ENCODE measurements around the gene MLH1. TPM values are rescaled to one million over a fixed set of nuclear protein-coding genes. Genes with fewer than 3 reads are reported as not detected.
A peak's percentile ranks its signal among the peaks of the same experiment; 100 is the strongest.

Gene MLH1
- total RNA-seq (2021) = 50.6 and 60.7 TPM in 2 replicates
- Bru-seq, nascent RNA = percentile 88 among the genes with signal in this experiment
- percentile 80 among the genes with signal in this experiment for BruChase-seq, experiment 1, labeled RNA remaining after a 2-hour chase
- percentile 72 among the genes with signal in this experiment for BruChase-seq, experiment 2, labeled RNA remaining after a 6-hour chase
- long read RNA-seq, transcript MLH1-201 (19 exons, 2,752 nt) = major isoform, 94 of 144 reads
- long read RNA-seq, partial matches to known transcripts = 6 of 144 reads
- long read RNA-seq, other reads (novel, unspliced or antisense) = 43 of 144 reads

- intact Hi-C loops (cut with micrococcal nuclease; ENCODE audit: unreplicated experiment) = loop anchor here (5.0 kb wide), 1 partner anchor 101 kb away; no protein-coding TSS in a partner anchor
- DNase-seq (ENCODE audit: low spot score) = peak; percentile 95
- Histone ChIP-seq H3K36me3 (ENCODE audit: insufficient read depth, low read length, poor library complexity, severe bottlenecking) (peaks cover 49% of the 10 kb centered on the region), H3K27me3 (replicated peaks; ENCODE audit: insufficient read depth, low read depth, low read length, poor library complexity) (no peaks in the 10 kb centered on the region), H3K4me1 (ENCODE audit: insufficient read depth, low read length, poor library complexity, severe bottlenecking) (peaks cover 22% of the 10 kb centered on the region), H3K9me3 (ENCODE audit: low read depth, low read length, poor library complexity, severe bottlenecking) (no peaks in the 10 kb centered on the region), H3K27ac (ENCODE audit: low read depth, low read length, poor library complexity, severe bottlenecking) (peak within 1 kb of the TSS; percentile 98), H3K4me3 (ENCODE audit: low read depth, low read length, poor library complexity, severe bottlenecking) (peak within 1 kb of the TSS; percentile 71)
- TF ChIP-seq CTCF (conservative IDR thresholded peaks at IDR 0.05; ENCODE audit: low read depth, low read length) (no peak), EZH2 (IDR thresholded peaks at IDR 0.05; ENCODE audit: borderline replicate concordance, low read depth, low read length, poor library complexity, severe bottlenecking) (no peak)
- ChIA-PET POLR2A (ENCODE audit: low non-redundant PET) (interaction anchor here (0.6 to 0.7 kb wide), 2 partner anchors 38 to 48 kb away, joined by 3 to 5 read pairs; no protein-coding TSS in a partner anchor), CTCF (interaction anchor here (0.8 to 2.0 kb wide), 2 partner anchors 34 to 35 kb away, joined by 7 read pairs; no protein-coding TSS in a partner anchor)
- TSS peak; percentile 80 for BruUV-seq (replicated peaks)
Measured at GRCh38 chr3:36993326-36994283, at the start of gene MLH1. TSS of gene MLH1 (plus strand) at chr3:36993518. CDS start at chr3:36993548, 30 bp downstream.

- Histone ChIP-seq H3K4me3 (ENCODE audit: low read depth, low read length, poor library complexity, severe bottlenecking) (peak overlapping the region; percentile 58), H3K9me3 (ENCODE audit: low read depth, low read length, poor library complexity, severe bottlenecking) (peaks cover 14% of the 10 kb centered on the region), H3K36me3 (ENCODE audit: insufficient read depth, low read length, poor library complexity, severe bottlenecking) (no peaks in the 10 kb centered on the region), H3K27me3 (replicated peaks; ENCODE audit: insufficient read depth, low read depth, low read length, poor library complexity) (no peaks in the 10 kb centered on the region), H3K4me1 (ENCODE audit: insufficient read depth, low read length, poor library complexity, severe bottlenecking) (no peaks in the 10 kb centered on the region), H3K27ac (ENCODE audit: low read depth, low read length, poor library complexity, severe bottlenecking) (peak overlapping the region; percentile 69)
- CTCF ChIA-PET = interaction anchor here (0.6 to 1.3 kb wide), 2 partner anchors 15 to 59 kb away, joined by 3 to 5 read pairs; no protein-coding TSS in a partner anchor
- no peak for DNase-seq (ENCODE audit: low spot score)
- POLR2A ChIA-PET (ENCODE audit: low non-redundant PET) = no interaction called here
- TF ChIP-seq CTCF (conservative IDR thresholded peaks at IDR 0.05; ENCODE audit: low read depth, low read length) (no peak), EZH2 (IDR thresholded peaks at IDR 0.05; ENCODE audit: borderline replicate concordance, low read depth, low read length, poor library complexity, severe bottlenecking) (no peak)
- no TSS peak for BruUV-seq (replicated peaks)
- intact Hi-C loops (cut with micrococcal nuclease; ENCODE audit: unreplicated experiment) = no loop called here
Measured at GRCh38 chr3:36943601-36944000, 49.7 kb upstream of the MLH1 start.

GRCh38 chr3:36944012-36944640 is 49.2 kb upstream of the MLH1 start:
- Histone ChIP-seq H3K4me1 (ENCODE audit: insufficient read depth, low read length, poor library complexity, severe bottlenecking) (no peaks in the 10 kb centered on the region), H3K27me3 (replicated peaks; ENCODE audit: insufficient read depth, low read depth, low read length, poor library complexity) (no peaks in the 10 kb centered on the region), H3K4me3 (ENCODE audit: low read depth, low read length, poor library complexity, severe bottlenecking) (peak overlapping the region; percentile 58), H3K9me3 (ENCODE audit: low read depth, low read length, poor library complexity, severe bottlenecking) (peaks cover 14% of the 10 kb centered on the region), H3K36me3 (ENCODE audit: insufficient read depth, low read length, poor library complexity, severe bottlenecking) (no peaks in the 10 kb centered on the region), H3K27ac (ENCODE audit: low read depth, low read length, poor library complexity, severe bottlenecking) (peak overlapping the region; percentile 69)
- ChIA-PET POLR2A (ENCODE audit: low non-redundant PET) (no interaction called here), CTCF (interaction anchor here (0.6 to 1.3 kb wide), 3 partner anchors 14 to 60 kb away, joined by 3 to 5 read pairs (median 3); no protein-coding TSS in a partner anchor)
- intact Hi-C loops (cut with micrococcal nuclease; ENCODE audit: unreplicated experiment) = no loop called here
- TF ChIP-seq EZH2 (IDR thresholded peaks at IDR 0.05; ENCODE audit: borderline replicate concordance, low read depth, low read length, poor library complexity, severe bottlenecking) (no peak), CTCF (conservative IDR thresholded peaks at IDR 0.05; ENCODE audit: low read depth, low read length) (0 out of 2 replicates have a peak, but pooled peaks have one; percentile 14)
- no TSS peak for BruUV-seq (replicated peaks)
- peak; percentile 71 for DNase-seq (ENCODE audit: low spot score)
